Bone marrow (tissue), 2 donors: ENCODE measurements around the gene MYO1H.

ENCODE experiments used
- DNase-seq, 2 donors: peaks; one replicate each; lab custom pipeline; 2025; lab: John Stamatoyannopoulos, UW

MYO1H gene

GRCh38 chr12:109448707-109449390 is 101.1 kb downstream of the MYO1H start:
- no peak for DNase-seq

GRCh38 chr12:109449845-109450532 is 102.3 kb downstream of the MYO1H start:
- DNase-seq = no peak

- no peak for DNase-seq
Measured at GRCh38 chr12:109450980-109451379, 103.3 kb downstream of the MYO1H start.

- no peak for DNase-seq
Measured at GRCh38 chr12:109451400-109451799, 103.7 kb downstream of the MYO1H start.

GRCh38 chr12:109452489-109452888 is 104.8 kb downstream of the MYO1H start:
- no peak for DNase-seq

- no peak for DNase-seq
Measured at GRCh38 chr12:109455706-109456105, 108.0 kb downstream of the MYO1H start.

- DNase-seq = no peak
Measured at GRCh38 chr12:109458086-109458485, 110.4 kb downstream of the MYO1H start.

- DNase-seq = no peak
Measured at GRCh38 chr12:109458771-109459208, 111.1 kb downstream of the MYO1H start.

GRCh38 chr12:109459247-109459646 is 111.5 kb downstream of the MYO1H start:
- no peak for DNase-seq

- no peak for DNase-seq
Measured at GRCh38 chr12:109460538-109460937, 112.8 kb downstream of the MYO1H start.

- DNase-seq = no peak
Measured at GRCh38 chr12:109461049-109461845, 113.5 kb downstream of the MYO1H start.

- DNase-seq = no peak
Measured at GRCh38 chr12:109461846-109462756, 114.4 kb downstream of the MYO1H start.

GRCh38 chr12:109462868-109463692 is 115.4 kb downstream of the MYO1H start:
- no peak for DNase-seq

GRCh38 chr12:109463756-109464155 is 116.1 kb downstream of the MYO1H start:
- no peak for DNase-seq

- DNase-seq = no peak
Measured at GRCh38 chr12:109464642-109465351, 117.1 kb downstream of the MYO1H start.

- DNase-seq = no peak
Measured at GRCh38 chr12:109466305-109466704, 118.6 kb downstream of the MYO1H start.

- no peak for DNase-seq
Measured at GRCh38 chr12:109466821-109467220, 119.1 kb downstream of the MYO1H start.

- no peak for DNase-seq
Measured at GRCh38 chr12:109467978-109468676, 120.4 kb downstream of the MYO1H start.

- DNase-seq = no peak
Measured at GRCh38 chr12:109469517-109469916, 121.8 kb downstream of the MYO1H start.

GRCh38 chr12:109473006-109473405 is 125.3 kb downstream of the MYO1H start:
- DNase-seq = no peak
